HepG2 (cell line): ENCODE measurements around the gene SLC8A2. TPM values are rescaled to one million over a fixed set of nuclear protein-coding genes. Genes with fewer than 3 reads are reported as not detected.

ENCODE experiments used
- AHDC1 ChIP-seq: sonication (generic); formaldehyde crosslinking; IDR thresholded peaks from 2 replicates; pipeline ENCODE4 v1.5.1; 2020; ENCODE audit warnings: mild to moderate bottlenecking, missing genetic modification reagents, borderline replicate concordance
- ARNT2 ChIP-seq: sonication (generic); formaldehyde crosslinking; IDR thresholded peaks from 2 replicates; pipeline ENCODE4 v1.8.0; 2022; ENCODE audit warnings: mild to moderate bottlenecking, low read depth, missing genetic modification reagents, moderate library complexity
- CC2D1A ChIP-seq: sonication (generic); formaldehyde crosslinking; IDR thresholded peaks from 2 replicates; pipeline ENCODE4 v1.8.1; 2023; ENCODE audit warnings: mild to moderate bottlenecking, missing genetic modification reagents
- CEBPZ ChIP-seq: IDR thresholded peaks from 2 replicates; pipeline ENCODE4 v1.6.1; 2012; ENCODE audit warnings: low read length, improper control_type of control experiment
- EHMT2 ChIP-seq: fragments of 200-600 bp; sonication (generic); IDR thresholded peaks from 2 replicates; pipeline ENCODE4 v1.7.0; 2017; ENCODE audit warnings: antibody characterized with exemption, low read depth, low read length, borderline replicate concordance
- HOXA3 ChIP-seq: sonication (generic); formaldehyde crosslinking; IDR thresholded peaks from 2 replicates; pipeline ENCODE4 v1.5.0; 2020; ENCODE audit warnings: missing genetic modification reagents
- IKZF5 ChIP-seq: IDR thresholded peaks from 2 replicates; pipeline ENCODE4 v1.6.1; 2018; ENCODE audit warnings: missing genetic modification reagents, mild to moderate bottlenecking, missing compliant biosample characterization
- NR2F2 ChIP-seq: IDR thresholded peaks from 2 replicates; pipeline ENCODE4 v1.6.1; 2012; ENCODE audit warnings: low read depth, inconsistent platforms, borderline replicate concordance
- POLR2AphosphoS5 ChIP-seq: IDR thresholded peaks from 2 replicates; pipeline ENCODE4 v1.6.1; 2012; ENCODE audit warnings: low read depth, low read length
- RFXANK ChIP-seq: IDR thresholded peaks from 2 replicates; pipeline ENCODE4 v1.6.1; 2016
- RNF2 ChIP-seq: fragments of 450-650 bp; conservative IDR thresholded peaks from 2 replicates; pipeline ENCODE4 v1.6.1; 2016; ENCODE audit warnings: low read depth
- SMC3 ChIP-seq: IDR thresholded peaks from 2 replicates; pipeline ENCODE4 v1.6.1; 2011; ENCODE audit warnings: low read length, improper control_type of control experiment
- ZNF10 ChIP-seq: sonication (generic); formaldehyde crosslinking; IDR thresholded peaks from 2 replicates; pipeline ENCODE4 v1.4.0; 2020; ENCODE audit warnings: mild to moderate bottlenecking, low read depth, missing genetic modification reagents, borderline replicate concordance
- ZNF143 ChIP-seq: sonication (generic); formaldehyde crosslinking; IDR thresholded peaks from 2 replicates; pipeline ENCODE4 v1.4.0; 2020; ENCODE audit warnings: missing genetic modification reagents
- ZNF18 ChIP-seq: sonication (generic); formaldehyde crosslinking; IDR thresholded peaks from 2 replicates; pipeline ENCODE4 v1.8.0; 2022; ENCODE audit warnings: mild to moderate bottlenecking, missing genetic modification reagents; ENCODE audit not compliant: insufficient replicate concordance
- ZNF20 ChIP-seq: sonication (generic); formaldehyde crosslinking; IDR thresholded peaks from 2 replicates; pipeline ENCODE4 v1.4.0; 2020; ENCODE audit warnings: mild to moderate bottlenecking, moderate library complexity, missing genetic modification reagents
- ZNF580 ChIP-seq: IDR thresholded peaks from 2 replicates; pipeline ENCODE4 v1.6.1; 2016; ENCODE audit warnings: low read depth, borderline replicate concordance
- ZNF7 ChIP-seq: IDR thresholded peaks from 2 replicates; pipeline ENCODE4 v1.6.1; 2016; ENCODE audit warnings: missing biosample characterization, missing genetic modification reagents
- polyA plus RNA-seq, 8 experiments: library from polyadenylated mRNA; depleted of rRNA in 3 of 8; stranded (reverse) in 7 of 8; unstranded in 1 of 8; fragments of >200 nt; fragmentation: Illumina TruSeq in 4 of 8; extraction: Trizol in 4 of 8; gene quantifications; 2 replicates each; pipeline versions ENCODE4 v1.2.1 to v1.2.3, GENCODE V29; 2011 to 2016; ENCODE audit warnings: low read depth in 4 of 8, missing spikeins in 1 of 8, mixed read lengths in 1 of 8; ENCODE audit not compliant: insufficient read depth in 1 of 8
- total RNA-seq, 5 experiments: library from RNA; depleted of rRNA; stranded (reverse); fragments of >200 nt; fragmentation: Illumina TruSeq; extraction: Trizol; gene quantifications; 2 replicates each; pipeline ENCODE4 v1.2.3, GENCODE V29; 2016; ENCODE audit warnings: low read depth in 1 of 5

Gene SLC8A2
- total and polyA plus RNA-seq, 2 of the 13 experiments (the other 11 are each of a cell fraction or from before 2014, with no cell fraction given), result 0.02 TPM; not detected in 1

DNA sequence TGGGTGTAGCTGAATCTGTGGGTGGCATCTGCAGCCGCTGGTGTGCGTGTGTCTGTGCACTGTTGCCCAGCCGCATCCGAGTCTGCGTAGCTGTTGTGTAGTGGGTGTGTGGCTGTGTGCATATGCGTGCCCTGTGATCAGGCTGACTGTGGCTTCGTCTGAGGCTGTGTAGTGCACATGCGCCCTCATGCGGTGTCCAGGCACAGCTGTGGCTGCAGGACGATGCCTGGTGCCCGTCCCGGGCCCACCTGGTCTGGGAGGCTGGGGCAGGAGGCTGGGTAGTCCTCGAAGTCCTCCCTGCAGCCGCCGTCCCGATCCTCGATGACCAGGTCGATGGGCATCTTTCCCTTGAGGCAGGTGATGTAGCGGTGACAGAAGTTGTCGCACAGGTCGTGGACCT is 57.2 kb downstream of the SLC8A2 start (continued):
- TF ChIP-seq AHDC1 (CRISPR knock-in tag) (no peak), CEBPZ (no peak), ZNF143 (CRISPR knock-in tag) (no peak), ARNT2 (CRISPR knock-in tag) (no peak), SMC3 (peak; percentile 22), ZNF7 (no peak), CC2D1A (CRISPR knock-in tag) (no peak), IKZF5 (CRISPR knock-in tag) (no peak), ZNF20 (CRISPR knock-in tag) (no peak), HOXA3 (CRISPR knock-in tag) (0 out of 2 replicates have a peak, but pooled peaks have one; percentile 26), NR2F2 (no peak), RNF2 (0 out of 2 replicates have a peak, but pooled peaks have one; percentile 48), EHMT2 (no peak), ZNF580 (CRISPR knock-in tag) (no peak), RFXANK (CRISPR knock-in tag) (no peak), POLR2AphosphoS5 (no peak), ZNF18 (CRISPR knock-in tag) (no peak), ZNF10 (no peak)
